Uterus (tissue), 2 donors: Measurements from ENCODE around the gene PODN.

Experiments used
- CTCF ChIP-seq, 4 experiments: fragments of 200-600 bp in 2 of 4; fragments of 450-650 bp in 2 of 4; sonication (generic) in 2 of 4; IDR thresholded peaks; one replicate each; pipeline ENCODE4 v1.5.1; 2016 to 2019; ENCODE audit warnings: antibody characterized with exemption in 4 of 4, mild to moderate bottlenecking in 2 of 4, moderate library complexity in 1 of 4
- POLR2A ChIP-seq, 2 donors: fragments of 450-650 bp; IDR thresholded peaks; one replicate each; pipeline ENCODE4 v1.6.1; 2016; ENCODE audit warnings: antibody characterized with exemption in 2 of 2, mild to moderate bottlenecking in 1 of 2, moderate library complexity in 1 of 2

GRCh38 chr1:53126495-53126894, 64.5 kb downstream of the PODN start:
- TF ChIP-seq POLR2A (IDR thresholded peaks at IDR 0.05) (no peak), CTCF (IDR thresholded peaks at IDR 0.05) (no peak)
